OCI-LY1 (cell line): ENCODE measurements around the gene C10orf67.

Experiments
- CTCF ChIP-seq: fragments of 200-600 bp; sonication (generic), shearing (Covaris generic); IDR thresholded peaks from 2 replicates; pipeline ENCODE4 v1.5.1; 2017; ENCODE audit warnings: mild to moderate bottlenecking, antibody characterized with exemption, low read length, moderate library complexity, mixed read lengths
- EZH2 ChIP-seq: fragments of 200-600 bp; sonication (generic), shearing (Covaris generic); IDR thresholded peaks from 2 replicates; pipeline ENCODE4 v1.8.0; 2017; ENCODE audit warnings: borderline replicate concordance, mixed run types, mild to moderate bottlenecking, antibody characterized with exemption, low read length, moderate library complexity, mixed read lengths

- TF ChIP-seq CTCF: no peak
- TF ChIP-seq EZH2: no peak
Measured at GRCh38 chr10:23337616-23338015, 7.0 kb downstream of the C10orf67 start.
